HEK293 (cell line): ENCODE data around the gene TRIM40.
A peak's percentile ranks its signal among the peaks of the same experiment; 100 is the strongest.

Experiments
- CTCF ChIA-PET: fragments of 350-600 bp; formaldehyde crosslinking; extraction: SDS; loops from one replicate; lab custom pipeline; 2021; ENCODE audit warnings: antibody characterized with exemption; lab: Yijun Ruan, JAX
- POLR2A ChIA-PET: fragments of 300-600 bp; formaldehyde crosslinking; extraction: SDS; loops from one replicate; lab custom pipeline; 2020; ENCODE audit warnings: antibody characterized with exemption, inconsistent platforms; lab: Yijun Ruan, JAX
- H3K27ac ChIP-seq: fragments of 200-500 bp; sonication (Bioruptor generic); 2 replicates; pipeline ENCODE4 v1.5.1; 2014; ENCODE audit warnings: low read depth, low read length, control low read depth, inconsistent platforms; ENCODE audit errors: extremely low read depth
- H3K36me3 ChIP-seq, 2 experiments: fragments of 200-500 bp in 1 of 2; sonication (Bioruptor generic) in 1 of 2; 1 replicate in 1 of 2; 2 replicates in 1 of 2; pipeline ENCODE4 v1.5.1; 2014 to 2017; ENCODE audit warnings: inconsistent platforms in 2 of 2, low read length in 2 of 2; ENCODE audit not compliant: control insufficient read depth in 2 of 2, insufficient read depth in 1 of 2
- H3K4me1 ChIP-seq: fragments of 200-500 bp; sonication (Bioruptor generic); 2 replicates; pipeline ENCODE4 v1.5.1; 2014; ENCODE audit warnings: mild to moderate bottlenecking, low read length, inconsistent platforms; ENCODE audit not compliant: control insufficient read depth, insufficient read depth
- H3K4me3 ChIP-seq: 2 replicates; pipeline ENCODE4 v1.5.1; 2011; ENCODE audit warnings: low read depth, mild to moderate bottlenecking, control low read depth, low read length, moderate library complexity
- H3K9me3 ChIP-seq: fragments of 200-500 bp; sonication (Bioruptor generic); 2 replicates; pipeline ENCODE4 v1.5.1; 2014; ENCODE audit warnings: low read depth, low read length, inconsistent platforms; ENCODE audit not compliant: control insufficient read depth, insufficient read depth
- GLI4 ChIP-seq: fragments of 450-650 bp; formaldehyde crosslinking; IDR thresholded peaks from 2 replicates; pipeline ENCODE4 v1.5.1; 2016; ENCODE audit warnings: missing biosample characterization, missing genetic modification characterization
- GLIS1 ChIP-seq: fragments of 450-650 bp; formaldehyde crosslinking; IDR thresholded peaks from 2 replicates; pipeline ENCODE4 v1.5.1; 2016; ENCODE audit warnings: missing biosample characterization, missing genetic modification characterization
- IKZF3 ChIP-seq: fragments of 450-650 bp; IDR thresholded peaks from 2 replicates; pipeline ENCODE4 v1.5.0; 2018; ENCODE audit warnings: missing biosample characterization, mild to moderate bottlenecking, missing genetic modification characterization, moderate library complexity
- KLF16 ChIP-seq: fragments of 450-650 bp; formaldehyde crosslinking; IDR thresholded peaks from 2 replicates; pipeline ENCODE4 v1.5.1; 2017; ENCODE audit warnings: missing biosample characterization, missing genetic modification characterization
- MEIS1 ChIP-seq: sonication (generic); formaldehyde crosslinking; IDR thresholded peaks from 2 replicates; pipeline ENCODE4 v1.8.1; 2022; ENCODE audit warnings: missing genetic modification reagents, mild to moderate bottlenecking, borderline replicate concordance
- OVOL3 ChIP-seq: fragments of 450-650 bp; formaldehyde crosslinking; IDR thresholded peaks from 2 replicates; pipeline ENCODE4 v1.5.1; 2016; ENCODE audit warnings: missing biosample characterization, missing genetic modification characterization
- SP3 ChIP-seq: fragments of 450-650 bp; formaldehyde crosslinking; IDR thresholded peaks from 2 replicates; pipeline ENCODE4 v1.5.1; 2016; ENCODE audit warnings: missing biosample characterization, missing genetic modification characterization
- ZFP3 ChIP-seq: fragments of 450-650 bp; formaldehyde crosslinking; IDR thresholded peaks from 2 replicates; pipeline ENCODE4 v1.5.1; 2016; ENCODE audit warnings: low read depth, missing biosample characterization, missing genetic modification characterization
- ZIC2 ChIP-seq: fragments of 450-650 bp; formaldehyde crosslinking; IDR thresholded peaks from 2 replicates; pipeline ENCODE4 v1.5.1; 2016; ENCODE audit warnings: missing biosample characterization, missing genetic modification characterization
- ZNF221 ChIP-seq: fragments of 450-650 bp; formaldehyde crosslinking; IDR thresholded peaks from 2 replicates; pipeline ENCODE4 v1.5.1; 2017; ENCODE audit warnings: missing biosample characterization, missing genetic modification characterization, borderline replicate concordance
- ZNF23 ChIP-seq: fragments of 450-650 bp; formaldehyde crosslinking; IDR thresholded peaks from 2 replicates; pipeline ENCODE4 v1.5.1; 2016; ENCODE audit warnings: missing biosample characterization, missing genetic modification characterization, borderline replicate concordance
- ZNF341 ChIP-seq: fragments of 450-650 bp; formaldehyde crosslinking; IDR thresholded peaks from 2 replicates; pipeline ENCODE4; 2016; ENCODE audit warnings: low read depth, missing biosample characterization, missing genetic modification characterization
- ZNF362 ChIP-seq: fragments of 450-650 bp; formaldehyde crosslinking; IDR thresholded peaks from 2 replicates; pipeline ENCODE4 v1.5.1; 2016; ENCODE audit warnings: missing biosample characterization, missing genetic modification characterization
- ZNF391 ChIP-seq: fragments of 450-650 bp; formaldehyde crosslinking; IDR thresholded peaks from 2 replicates; pipeline ENCODE4 v1.5.1; 2016; ENCODE audit warnings: low read depth, missing biosample characterization, missing genetic modification characterization, borderline replicate concordance
- ZNF426 ChIP-seq: fragments of 450-650 bp; formaldehyde crosslinking; IDR thresholded peaks from 2 replicates; pipeline ENCODE4 v1.5.1; 2017; ENCODE audit warnings: missing biosample characterization, missing genetic modification characterization, mild to moderate bottlenecking, inconsistent platforms, moderate library complexity
- ZNF549 ChIP-seq: fragments of 450-650 bp; IDR thresholded peaks from 2 replicates; pipeline ENCODE4 v1.5.1; 2018; ENCODE audit warnings: missing biosample characterization, missing genetic modification characterization, mild to moderate bottlenecking, inconsistent platforms, moderate library complexity
- ZNF645 ChIP-seq: fragments of 450-650 bp; formaldehyde crosslinking; IDR thresholded peaks from 2 replicates; pipeline ENCODE4; 2016; ENCODE audit warnings: missing biosample characterization, missing genetic modification characterization
- ZNF658 ChIP-seq: fragments of 450-650 bp; formaldehyde crosslinking; IDR thresholded peaks from 2 replicates; pipeline ENCODE4; 2016; ENCODE audit warnings: missing biosample characterization, missing genetic modification characterization
- ZNF677 ChIP-seq: fragments of 450-650 bp; IDR thresholded peaks from 2 replicates; pipeline ENCODE4 v1.5.0; 2018; ENCODE audit warnings: missing biosample characterization, mild to moderate bottlenecking, missing genetic modification characterization, moderate library complexity
- ZNF776 ChIP-seq: fragments of 450-650 bp; formaldehyde crosslinking; IDR thresholded peaks from 2 replicates; pipeline ENCODE4 v1.5.0; 2017; ENCODE audit warnings: missing biosample characterization, missing genetic modification characterization, borderline replicate concordance
- ZNF777 ChIP-seq: fragments of 450-650 bp; formaldehyde crosslinking; IDR thresholded peaks from 2 replicates; pipeline ENCODE4 v1.5.1; 2017; ENCODE audit warnings: missing biosample characterization, missing genetic modification characterization, borderline replicate concordance
- TF ChIP-seq, protein P1 (sequence below): IDR thresholded peaks from 2 replicates; pipeline ENCODE4 v1.6.1; 2011; ENCODE audit warnings: mild to moderate bottlenecking, low read depth, low read length, borderline replicate concordance
- TF ChIP-seq, protein P2 (sequence below): fragments of 450-650 bp; formaldehyde crosslinking; IDR thresholded peaks from 2 replicates; pipeline ENCODE4 v1.5.1; 2016; ENCODE audit warnings: missing biosample characterization, missing genetic modification characterization, low read depth

TRIM40 gene

GRCh38 chr6:30102970-30103871, 32.7 kb upstream of the TRIM40 start (continued):
- TF ChIP-seq OVOL3 (tag by site-specific recombination) (no peak), IKZF3 (tag by site-specific recombination) (0 out of 2 replicates have a peak, but pooled peaks have one; percentile 9), KLF16 (tag by site-specific recombination) (no peak), ZNF549 (tag by site-specific recombination) (no peak), ZNF677 (tag by site-specific recombination) (no peak), GLI4 (tag by site-specific recombination) (no peak), ZNF426 (tag by site-specific recombination) (no peak), GLIS1 (0 out of 2 replicates have a peak, but pooled peaks have one; percentile 9)

GRCh38 chr6:30103872-30104179, 32.1 kb upstream of the TRIM40 start:
- ChIA-PET CTCF (interaction anchor here (0.6 to 5.7 kb wide), 43 partner anchors 7 to 1967 kb away, joined by 3 to 200 read pairs (median 4); partner anchors contain the start of genes POLR1H, PPP1R11, TRIM31 and TRIM40), POLR2A (interaction anchor here (0.7 to 2.7 kb wide), 6 partner anchors 20 to 110 kb away, joined by 3 to 20 read pairs (median 6); partner anchors contain the start of genes POLR1H, PPP1R11 and TRIM26)
- TF ChIP-seq ZNF391 (no peak), ZNF23 (tag by site-specific recombination) (no peak), ZNF776 (no peak), ZNF658 (tag by site-specific recombination) (no peak), ZNF221 (tag by site-specific recombination) (no peak), GLI4 (tag by site-specific recombination) (no peak)
- TF ChIP-seq, protein P1, sequence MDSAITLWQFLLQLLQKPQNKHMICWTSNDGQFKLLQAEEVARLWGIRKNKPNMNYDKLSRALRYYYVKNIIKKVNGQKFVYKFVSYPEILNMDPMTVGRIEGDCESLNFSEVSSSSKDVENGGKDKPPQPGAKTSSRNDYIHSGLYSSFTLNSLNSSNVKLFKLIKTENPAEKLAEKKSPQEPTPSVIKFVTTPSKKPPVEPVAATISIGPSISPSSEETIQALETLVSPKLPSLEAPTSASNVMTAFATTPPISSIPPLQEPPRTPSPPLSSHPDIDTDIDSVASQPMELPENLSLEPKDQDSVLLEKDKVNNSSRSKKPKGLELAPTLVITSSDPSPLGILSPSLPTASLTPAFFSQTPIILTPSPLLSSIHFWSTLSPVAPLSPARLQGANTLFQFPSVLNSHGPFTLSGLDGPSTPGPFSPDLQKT = no peak
- Histone ChIP-seq H3K9me3 (no peaks in the 10 kb centered on the region), H3K27ac (no peak overlapping the region), H3K4me3 (no peak overlapping the region), H3K4me1 (peaks cover 7% of the 10 kb centered on the region; the same call in 1 of the 2 replicates), H3K36me3 (no peaks in the 10 kb centered on the region)

DNA sequence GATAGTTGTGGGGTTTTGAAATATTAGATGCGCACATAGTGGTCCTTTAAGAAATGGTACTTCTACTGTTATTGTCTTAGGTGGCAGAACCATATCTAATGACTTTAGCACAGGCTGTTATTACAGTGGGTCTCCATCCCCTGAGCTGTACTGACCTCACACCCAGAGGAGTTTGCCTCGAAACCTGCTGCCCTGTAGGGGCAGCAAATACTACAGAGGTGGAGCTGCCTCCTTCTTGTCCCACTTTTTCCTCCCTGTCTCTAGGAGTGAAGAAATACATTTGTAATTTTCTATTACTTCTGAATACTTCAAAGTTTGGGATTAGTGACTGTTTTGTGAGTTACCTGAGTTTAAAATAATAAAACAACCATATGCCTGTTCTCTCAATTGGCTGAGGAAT, 31.3 kb upstream of the TRIM40 start:
- CTCF ChIA-PET = interaction anchor here (0.6 to 5.7 kb wide), 22 partner anchors 10 to 349 kb away, joined by 3 to 200 read pairs (median 5); partner anchors contain the start of genes POLR1H, TRIM31 and TRIM40
- Histone ChIP-seq H3K36me3 (no peaks in the 10 kb centered on the region), H3K4me1 (peaks cover 7% of the 10 kb centered on the region; the same call in 1 of the 2 replicates), H3K9me3 (no peaks in the 10 kb centered on the region), H3K27ac (no peak overlapping the region), H3K4me3 (no peak overlapping the region)
- POLR2A ChIA-PET = interaction anchor here (0.6 to 2.7 kb wide), 3 partner anchors 26 to 1723 kb away, joined by 3 to 20 read pairs (median 4); partner anchors contain the start of genes HSPA1B and TRIM39
- TF ChIP-seq ZNF341 (peak; percentile 22; the same call in 1 of the 2 replicates), GLI4 (tag by site-specific recombination) (no peak)

- POLR2A ChIA-PET = interaction anchor here (0.8 kb wide), 1 partner anchor 9 kb away, joined by 3 read pairs; no protein-coding TSS in a partner anchor
- H3K36me3 ChIP-seq = no peaks in the 10 kb centered on the region
- CTCF ChIA-PET = interaction anchor here (0.6 to 6.8 kb wide), 4 partner anchors 8 to 279 kb away, joined by 3 to 78 read pairs (median 3); no protein-coding TSS in a partner anchor
- H3K9me3 ChIP-seq = no peaks in the 10 kb centered on the region
- H3K4me1 ChIP-seq = no peaks in the 10 kb centered on the region
- TF ChIP-seq ZNF645 (tag by site-specific recombination) = no peak
- TF ChIP-seq ZNF777 = no peak
- no peak for TF ChIP-seq ZNF549 (tag by site-specific recombination)
- no peak for TF ChIP-seq ZNF362 (tag by site-specific recombination)
- no peak for TF ChIP-seq ZIC2
- TF ChIP-seq, protein P2, sequence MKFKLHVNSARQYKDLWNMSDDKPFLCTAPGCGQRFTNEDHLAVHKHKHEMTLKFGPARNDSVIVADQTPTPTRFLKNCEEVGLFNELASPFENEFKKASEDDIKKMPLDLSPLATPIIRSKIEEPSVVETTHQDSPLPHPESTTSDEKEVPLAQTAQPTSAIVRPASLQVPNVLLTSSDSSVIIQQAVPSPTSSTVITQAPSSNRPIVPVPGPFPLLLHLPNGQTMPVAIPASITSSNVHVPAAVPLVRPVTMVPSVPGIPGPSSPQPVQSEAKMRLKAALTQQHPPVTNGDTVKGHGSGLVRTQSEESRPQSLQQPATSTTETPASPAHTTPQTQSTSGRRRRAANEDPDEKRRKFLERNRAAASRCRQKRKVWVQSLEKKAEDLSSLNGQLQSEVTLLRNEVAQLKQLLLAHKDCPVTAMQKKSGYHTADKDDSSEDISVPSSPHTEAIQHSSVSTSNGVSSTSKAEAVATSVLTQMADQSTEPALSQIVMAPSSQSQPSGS = no peak
- TF ChIP-seq ZFP3 (tag by site-specific recombination) = no peak
- TF ChIP-seq SP3 (tag by site-specific recombination) = no peak
- TF ChIP-seq MEIS1 (CRISPR knock-in tag) = no peak
- TF ChIP-seq, all 188 proteins: peak for 0
- H3K27ac ChIP-seq = no peak overlapping the region
- H3K4me3 ChIP-seq = no peak overlapping the region
These were observed 24.6 kb upstream of the TRIM40 start for GRCh38 chr6:30111266-30111856.
